ENCODE data around the gene RBFOX1. TPM values are rescaled to one million over a fixed set of nuclear protein-coding genes. Genes with fewer than 3 reads are reported as not detected.

Gene RBFOX1
- total RNA-seq, 4 donors from 2014 or later: 0.08 to 0.32 TPM; not detected in 2

DNA sequence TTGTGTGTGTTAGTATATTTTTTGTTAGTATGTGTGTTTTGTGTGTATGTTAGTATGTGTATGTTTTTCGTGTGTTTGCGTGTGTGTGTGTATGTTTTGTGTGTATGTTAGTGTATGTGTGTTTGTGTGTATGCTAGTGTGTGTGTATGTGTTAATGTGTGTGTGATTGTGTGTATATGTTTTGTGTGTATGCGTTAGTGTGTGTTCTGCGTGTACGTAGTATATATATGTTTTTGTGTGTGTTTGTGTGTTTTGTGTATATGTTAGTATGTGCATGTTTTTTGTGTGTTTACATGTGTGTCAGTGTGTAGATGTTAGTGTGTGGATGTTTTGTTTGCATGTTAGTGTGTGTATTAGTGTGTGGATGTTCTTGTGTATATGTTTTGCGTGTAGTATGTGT, 29.6 kb downstream of the RBFOX1 start:
- WGBS: 94% methylated on average over 6 of the region's 6 CpGs
- DNase-seq (ENCODE audit: low spot score in 2 of 2): no peak
- no peak overlapping the region for H3K27ac ChIP-seq
- no peaks in the 10 kb centered on the region for H3K4me1 ChIP-seq
- TF ChIP-seq POLR2A (IDR thresholded peaks at IDR 0.05) (no peak), EP300 (IDR thresholded peaks at IDR 0.05) (no peak), POLR2AphosphoS5 (IDR thresholded peaks at IDR 0.05) (no peak)
- TF ChIP-seq, protein P1, sequence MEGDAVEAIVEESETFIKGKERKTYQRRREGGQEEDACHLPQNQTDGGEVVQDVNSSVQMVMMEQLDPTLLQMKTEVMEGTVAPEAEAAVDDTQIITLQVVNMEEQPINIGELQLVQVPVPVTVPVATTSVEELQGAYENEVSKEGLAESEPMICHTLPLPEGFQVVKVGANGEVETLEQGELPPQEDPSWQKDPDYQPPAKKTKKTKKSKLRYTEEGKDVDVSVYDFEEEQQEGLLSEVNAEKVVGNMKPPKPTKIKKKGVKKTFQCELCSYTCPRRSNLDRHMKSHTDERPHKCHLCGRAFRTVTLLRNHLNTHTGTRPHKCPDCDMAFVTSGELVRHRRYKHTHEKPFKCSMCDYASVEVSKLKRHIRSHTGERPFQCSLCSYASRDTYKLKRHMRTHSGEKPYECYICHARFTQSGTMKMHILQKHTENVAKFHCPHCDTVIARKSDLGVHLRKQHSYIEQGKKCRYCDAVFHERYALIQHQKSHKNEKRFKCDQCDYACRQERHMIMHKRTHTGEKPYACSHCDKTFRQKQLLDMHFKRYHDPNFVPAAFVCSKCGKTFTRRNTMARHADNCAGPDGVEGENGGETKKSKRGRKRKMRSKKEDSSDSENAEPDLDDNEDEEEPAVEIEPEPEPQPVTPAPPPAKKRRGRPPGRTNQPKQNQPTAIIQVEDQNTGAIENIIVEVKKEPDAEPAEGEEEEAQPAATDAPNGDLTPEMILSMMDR (IDR thresholded peaks at IDR 0.05): no peak
- no peak overlapping the region for H3K4me3 ChIP-seq
- H3K36me3 ChIP-seq: no peaks in the 10 kb centered on the region
- no peaks in the 10 kb centered on the region for H3K27me3 ChIP-seq
- H3K9me3 ChIP-seq: no peaks in the 10 kb centered on the region

DNA sequence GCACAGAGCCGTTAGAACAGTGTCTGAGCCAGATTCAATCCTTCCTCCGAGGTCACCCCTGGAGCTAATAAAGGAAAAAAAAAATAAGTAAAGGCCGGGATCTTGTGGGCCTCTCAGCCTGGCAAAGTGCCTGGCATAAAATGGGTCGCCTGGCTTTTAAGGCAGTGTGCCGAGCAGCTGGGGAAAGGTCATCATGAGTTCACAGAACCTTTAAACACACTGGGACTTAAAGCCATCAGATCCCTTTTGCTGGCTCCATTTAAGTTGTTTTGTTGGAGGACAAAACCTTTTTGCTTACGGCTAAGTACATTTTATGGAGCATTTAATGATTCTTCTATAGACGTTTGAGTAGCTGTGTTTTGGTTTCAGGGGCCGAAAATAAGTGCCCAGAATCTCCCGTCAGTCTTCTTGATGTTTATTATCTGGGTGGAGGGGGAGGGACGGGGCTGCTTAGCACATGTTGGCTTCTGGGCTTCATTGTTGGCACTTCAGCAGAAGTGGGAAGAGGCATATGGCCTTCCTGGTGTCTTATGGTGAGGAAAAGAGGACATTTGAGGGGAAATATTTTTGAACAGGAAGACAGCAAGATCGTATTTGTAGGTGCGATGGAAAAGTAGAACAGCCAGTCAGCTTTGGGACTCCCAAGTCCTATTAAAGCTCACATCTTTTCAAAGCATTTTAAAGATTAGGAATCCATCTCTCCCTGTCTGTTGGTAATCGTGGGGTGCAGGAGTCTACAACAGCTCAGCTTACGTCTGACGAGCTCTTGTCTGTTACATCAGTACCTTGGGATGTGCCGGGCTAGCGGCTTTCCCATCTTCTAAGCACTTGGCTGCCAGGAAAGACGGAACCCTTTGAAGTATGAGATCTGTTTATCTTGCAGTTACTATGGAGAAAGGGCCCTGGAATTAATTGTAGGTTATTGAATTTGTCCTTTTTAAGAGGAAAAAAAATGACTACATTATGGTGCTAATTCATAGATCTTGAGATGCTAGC, 31.1 kb downstream of the RBFOX1 start:
- Histone ChIP-seq H3K27ac (no peak overlapping the region), H3K9me3 (no peaks in the 10 kb centered on the region), H3K27me3 (no peaks in the 10 kb centered on the region), H3K4me3 (no peak overlapping the region), H3K4me1 (no peaks in the 10 kb centered on the region), H3K36me3 (no peaks in the 10 kb centered on the region)
- 21% methylated on average over 18 of the region's 18 CpGs for WGBS
- DNase-seq (ENCODE audit: low spot score in 2 of 2): no peak
- TF ChIP-seq, protein P1 (IDR thresholded peaks at IDR 0.05): no peak
- TF ChIP-seq POLR2AphosphoS5 (IDR thresholded peaks at IDR 0.05): no peak
- no peak for TF ChIP-seq POLR2A (IDR thresholded peaks at IDR 0.05)
- TF ChIP-seq EP300 (IDR thresholded peaks at IDR 0.05): no peak

DNA sequence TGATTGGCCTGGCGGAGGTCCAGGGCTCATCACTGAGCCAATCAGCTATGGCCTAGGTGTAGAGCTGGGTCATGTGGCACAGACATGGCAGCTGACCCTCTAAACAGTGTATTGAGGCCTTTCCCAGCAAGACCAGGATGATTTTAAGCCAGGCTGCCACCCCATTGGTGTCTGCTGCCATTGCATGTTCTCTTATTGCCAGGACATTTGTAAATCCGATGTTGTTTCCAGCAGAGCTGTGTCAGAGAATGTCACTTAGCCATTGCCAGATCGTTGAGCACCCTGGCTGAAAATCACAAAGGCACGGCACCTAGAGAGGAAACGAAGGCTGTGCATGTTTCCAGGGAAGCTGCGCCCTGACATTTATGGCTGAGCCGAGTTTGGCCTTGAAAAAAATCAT, 33.4 kb downstream of the RBFOX1 start:
- Histone ChIP-seq H3K27ac (no peak overlapping the region), H3K4me1 (no peaks in the 10 kb centered on the region), H3K36me3 (no peaks in the 10 kb centered on the region), H3K9me3 (no peaks in the 10 kb centered on the region), H3K27me3 (no peaks in the 10 kb centered on the region), H3K4me3 (no peak overlapping the region)
- WGBS: 75% methylated on average over 7 of the region's 7 CpGs
- TF ChIP-seq POLR2A (IDR thresholded peaks at IDR 0.05) (no peak), EP300 (IDR thresholded peaks at IDR 0.05) (no peak), POLR2AphosphoS5 (IDR thresholded peaks at IDR 0.05) (no peak)
- TF ChIP-seq, protein P1 (IDR thresholded peaks at IDR 0.05): no peak
- no peak for DNase-seq (ENCODE audit: low spot score in 2 of 2)

DNA sequence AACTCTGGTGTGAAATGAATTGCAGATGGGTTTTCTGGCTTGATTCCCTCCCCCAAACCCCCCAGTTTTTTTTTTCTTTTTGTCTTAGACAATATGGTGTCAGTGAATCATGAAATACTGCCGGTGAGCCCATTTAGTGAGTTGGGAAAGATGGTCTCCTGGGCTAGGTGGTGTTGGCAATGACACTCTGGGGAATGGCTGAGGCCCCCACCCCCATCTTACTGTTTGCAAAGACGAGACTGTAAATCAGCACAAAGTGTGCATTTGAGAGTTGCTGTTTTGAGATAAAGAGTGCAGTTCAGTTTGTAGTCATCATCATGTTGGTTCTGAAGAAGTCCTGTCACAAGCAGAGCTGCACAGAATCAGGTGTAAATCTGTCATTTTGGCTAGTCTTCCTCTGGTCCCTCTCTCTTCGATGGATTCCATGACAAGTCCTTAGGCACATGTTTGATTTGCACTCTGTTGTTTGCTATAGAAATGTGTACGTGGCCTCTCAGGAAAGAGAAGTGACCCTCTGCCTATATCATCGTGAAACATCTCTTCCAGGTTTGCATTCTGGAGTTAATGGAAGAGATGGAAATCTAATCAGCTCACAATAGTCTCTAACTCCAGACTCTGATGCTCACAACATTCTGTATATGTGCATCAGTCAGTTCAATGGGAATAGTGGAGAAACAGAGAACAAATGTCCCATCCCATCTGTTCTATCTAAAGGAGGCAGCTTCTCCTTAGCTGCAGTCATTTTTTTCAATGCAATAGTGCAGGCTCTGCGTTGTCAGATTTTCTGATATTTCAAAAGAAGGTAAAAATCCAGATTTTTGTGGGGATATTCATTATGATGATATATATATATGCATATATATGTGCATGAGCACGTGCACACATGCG, 34.6 kb downstream of the RBFOX1 start:
- H3K27me3 ChIP-seq: no peaks in the 10 kb centered on the region
- no peak overlapping the region for H3K27ac ChIP-seq
- no peaks in the 10 kb centered on the region for H3K4me1 ChIP-seq
- no peaks in the 10 kb centered on the region for H3K36me3 ChIP-seq
- H3K9me3 ChIP-seq: no peaks in the 10 kb centered on the region
- TF ChIP-seq POLR2A (IDR thresholded peaks at IDR 0.05) (no peak), POLR2AphosphoS5 (IDR thresholded peaks at IDR 0.05) (no peak), EP300 (IDR thresholded peaks at IDR 0.05) (no peak)
- TF ChIP-seq, protein P1 (IDR thresholded peaks at IDR 0.05): no peak
- no peak overlapping the region for H3K4me3 ChIP-seq
- 69% methylated on average over 8 of the region's 8 CpGs for WGBS
- no peak for DNase-seq (ENCODE audit: low spot score in 2 of 2)
